Fibroblast of skin of abdomen (primary cell): ENCODE data around the gene TUBA4B.
A peak's percentile ranks its signal among the peaks of the same experiment; 100 is the strongest.

Experiments
- DNase-seq: peaks from one replicate; pipeline ENCODE4 v3.0.0-alpha.2; 2013

TUBA4B gene

DNA sequence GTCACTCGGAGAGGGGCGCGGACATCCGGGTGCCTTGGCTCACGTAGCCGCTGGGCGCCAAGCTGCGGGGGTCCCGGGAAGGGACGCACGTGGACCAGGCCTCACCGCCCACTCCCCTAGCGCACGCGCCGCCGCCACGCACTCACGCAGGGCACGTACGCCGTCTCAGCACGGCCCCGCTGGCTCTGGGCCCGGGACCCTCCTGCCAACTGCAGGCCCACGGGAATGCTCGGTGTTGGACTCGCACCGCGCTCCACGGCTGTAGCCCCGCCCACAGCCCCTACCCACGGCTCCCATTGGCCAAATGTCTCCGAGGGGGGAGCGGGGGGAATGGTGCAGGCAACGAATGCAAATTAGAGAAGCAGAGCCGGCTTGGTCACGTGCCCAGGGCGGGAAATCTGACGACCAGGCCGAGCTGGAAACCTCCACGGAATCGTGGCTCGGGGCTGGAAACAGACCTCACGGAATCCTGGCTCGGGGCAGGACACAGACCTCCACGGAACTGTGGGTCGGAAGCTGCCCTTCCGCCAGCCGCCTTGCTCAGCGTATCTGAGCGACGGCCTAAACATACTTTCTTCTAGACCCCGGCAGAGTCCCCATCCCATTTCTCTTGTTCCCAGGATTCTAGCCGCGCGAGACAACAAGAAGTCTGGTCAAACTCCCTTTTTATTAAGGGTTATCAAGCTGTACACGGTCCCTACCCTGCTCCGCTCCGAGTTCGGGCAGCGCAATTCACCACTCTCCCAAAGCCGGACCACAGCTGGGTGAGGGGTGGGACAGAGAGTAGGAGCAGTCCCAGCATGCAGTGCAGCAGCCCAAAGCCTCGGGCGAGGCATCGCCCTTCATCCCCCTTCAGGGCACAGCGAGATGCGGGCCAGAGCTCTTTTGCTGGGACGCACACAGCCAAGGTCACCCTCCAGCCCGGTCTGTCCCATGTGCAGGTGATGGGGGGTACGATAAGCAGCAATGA is 34.0 kb upstream of the TUBA4B start, which contains the start of gene ABCB6:
TSS of gene ABCB6 (minus strand) at position 227 of the 970 bp plus-strand sequence. CDS start 285 bp downstream, outside the sequence.
- DNase-seq, result peak; percentile 96

- no peak for DNase-seq
These were observed 33.1 kb upstream of the TUBA4B start for GRCh38 chr2:219219784-219220532.

GRCh38 chr2:219220652-219221402 is 32.2 kb upstream of the TUBA4B start:
- DNase-seq, result no peak

GRCh38 chr2:219221957-219222518 is 31.0 kb upstream of the TUBA4B start:
- no peak for DNase-seq

GRCh38 chr2:219223831-219224610 is 29.0 kb upstream of the TUBA4B start:
- DNase-seq, result no peak

DNA sequence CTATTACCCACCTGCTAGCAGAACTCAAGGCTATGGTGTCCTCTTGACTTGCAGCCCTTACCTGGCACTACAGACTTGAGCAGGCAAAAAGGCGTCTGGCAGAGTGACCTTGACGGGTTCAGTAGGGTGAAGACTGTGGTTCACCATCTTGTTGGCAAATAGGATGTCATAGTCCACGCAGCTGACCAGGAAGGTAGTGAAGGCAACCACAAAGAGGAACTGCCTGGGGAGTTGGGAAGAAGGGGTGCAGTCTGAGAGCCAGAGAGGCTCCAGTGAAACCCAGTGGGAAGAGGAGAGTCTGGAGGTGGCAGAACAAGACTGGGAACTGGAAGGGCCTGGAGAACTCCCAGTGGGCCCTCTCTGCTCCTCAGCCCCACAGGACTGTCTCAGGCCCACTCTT is 27.7 kb upstream of the TUBA4B start:
- no peak for DNase-seq

DNA sequence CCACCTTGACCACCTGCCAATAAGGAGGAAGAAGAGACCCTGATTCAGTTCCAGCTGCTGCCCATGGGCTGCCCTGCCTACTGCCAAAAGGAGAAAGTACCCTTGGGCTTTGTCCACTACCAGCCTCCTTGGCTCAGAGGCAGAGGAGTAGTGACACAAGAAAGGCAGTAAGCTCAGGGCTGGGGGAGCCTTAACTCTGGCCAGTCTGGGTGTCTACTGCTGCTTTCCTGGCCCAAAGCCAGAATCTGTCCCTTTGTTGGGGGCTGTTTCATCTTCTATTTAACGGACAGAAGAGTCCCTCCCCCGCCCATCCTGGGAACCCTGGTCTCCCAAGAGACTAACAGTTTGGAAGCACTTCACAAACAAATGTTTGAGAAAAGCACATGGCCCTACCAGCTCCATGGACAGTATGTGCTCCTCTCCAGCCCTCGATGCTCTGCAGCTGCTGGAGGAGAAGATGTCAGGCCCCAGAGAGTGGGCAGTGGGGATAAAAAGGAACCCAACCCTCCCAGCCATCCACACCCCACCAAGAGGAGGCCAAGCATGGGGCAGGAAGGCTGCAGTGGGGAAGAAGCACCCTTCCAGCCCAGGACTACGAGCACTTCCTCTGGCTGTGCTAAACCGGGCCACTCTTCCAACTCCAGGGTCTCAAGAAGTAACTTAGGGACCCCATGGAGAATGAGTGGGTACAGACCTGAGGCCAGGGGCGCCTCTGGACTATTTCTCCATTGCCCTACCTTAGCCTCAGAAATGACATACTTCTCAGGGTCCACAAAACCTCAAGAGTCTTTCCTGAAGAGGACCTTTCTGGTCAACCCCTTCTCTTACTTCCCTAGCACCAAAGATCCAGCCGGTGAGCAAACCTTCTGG is 24.8 kb upstream of the TUBA4B start:
- no peak for DNase-seq

- no peak for DNase-seq
These were observed 24.1 kb upstream of the TUBA4B start for GRCh38 chr2:219228911-219229304.

GRCh38 chr2:219229305-219230058 is 23.6 kb upstream of the TUBA4B start, which contains the start of the genes ANKZF1 and ATG9A:
TSS of gene ANKZF1 (plus strand) at chr2:219229806. CDS start at chr2:219230258, 452 bp downstream.
TSS of gene ATG9A (minus strand) at chr2:219229636. CDS start at chr2:219228024, 1,612 bp downstream.
- DNase-seq, result peak; percentile 99

- peak; percentile 41 for DNase-seq
These were observed 22.9 kb upstream of the TUBA4B start for GRCh38 chr2:219230059-219230540.

DNA sequence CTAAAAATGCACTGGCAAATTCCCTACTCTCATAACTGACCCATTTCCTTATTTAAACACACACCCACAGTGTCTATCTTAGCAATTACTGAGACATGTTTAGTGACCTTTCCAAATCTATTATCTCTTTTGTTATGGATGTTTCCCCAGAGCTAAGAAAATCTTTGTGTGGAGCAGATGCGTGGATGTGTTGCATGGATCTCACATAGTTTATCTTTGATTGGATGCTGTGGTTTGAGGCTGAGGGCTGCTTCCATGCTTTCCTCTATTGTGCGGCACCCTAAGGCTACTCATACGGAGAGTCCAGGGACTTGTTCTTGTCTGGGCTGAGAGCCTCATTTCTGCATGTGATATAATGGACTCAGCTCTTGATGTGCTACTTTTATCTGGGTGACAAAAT is 18.7 kb upstream of the TUBA4B start:
- DNase-seq, result no peak

- no peak for DNase-seq
These were observed 9.7 kb upstream of the TUBA4B start for GRCh38 chr2:219243291-219243761.

DNA sequence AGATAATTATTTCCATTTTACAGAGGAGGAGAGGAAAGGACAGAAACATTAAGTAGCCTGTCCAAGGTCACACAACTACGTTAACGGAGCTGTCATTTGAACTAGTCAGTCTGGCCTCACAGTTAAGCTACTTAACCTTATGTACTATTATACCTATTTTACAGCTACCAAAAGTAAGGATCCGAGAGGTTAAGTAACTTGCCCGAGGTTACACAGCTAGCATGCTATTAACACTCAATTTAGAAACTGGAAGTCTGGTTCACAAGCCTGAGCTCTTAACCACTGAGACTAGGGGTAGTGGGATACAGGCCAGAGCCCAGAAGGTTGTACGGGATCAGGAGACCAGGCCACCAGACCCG is 8.3 kb upstream of the TUBA4B start:
- DNase-seq, result no peak

DNA sequence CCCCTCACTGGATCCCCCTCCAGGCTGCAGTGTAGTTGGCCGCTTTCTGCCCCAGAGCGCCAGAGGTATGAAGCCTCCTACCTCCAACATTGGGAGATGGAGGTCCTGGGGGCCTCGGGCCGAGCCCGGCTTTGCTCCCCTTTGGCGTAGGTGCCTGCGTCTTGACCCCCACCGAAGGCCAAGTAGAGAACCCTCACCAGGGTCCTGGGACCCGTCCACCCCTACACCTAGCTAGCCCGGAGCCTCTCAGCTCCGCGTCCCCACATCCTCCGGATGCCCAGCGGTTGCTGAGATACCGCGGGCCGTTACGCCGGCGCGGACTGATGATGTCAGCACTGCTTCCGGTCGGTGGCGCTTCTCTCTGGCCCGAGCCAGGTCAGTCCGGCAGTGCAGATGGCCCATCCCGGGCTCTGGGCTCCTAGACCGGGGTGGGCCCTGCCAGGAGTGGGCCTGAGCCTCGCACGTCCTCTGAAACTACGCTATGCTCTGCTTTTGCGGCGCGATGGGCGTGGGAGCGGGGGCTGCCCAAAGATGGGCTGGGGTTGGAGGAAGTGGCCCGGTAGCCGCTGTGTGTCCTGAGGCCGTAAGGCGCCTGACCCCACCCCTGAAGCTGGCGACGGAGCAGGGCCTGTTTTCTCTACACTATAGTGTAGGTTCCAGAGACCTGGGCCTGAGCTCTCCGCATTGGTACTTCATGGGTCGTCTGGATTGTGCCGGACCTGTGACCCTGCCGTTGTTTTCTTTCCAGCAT is 7.7 kb upstream of the TUBA4B start, which contains the start of the genes GLB1L and STK16:
TSS of gene GLB1L (minus strand) at position 297 of the 751 bp plus-strand sequence. CDS start 1,871 bp downstream, outside the sequence.
TSS of gene STK16 (plus strand) at position 332 of the 751 bp plus-strand sequence. CDS start 521 bp downstream, outside the sequence.
- peak; percentile 91 for DNase-seq

DNA sequence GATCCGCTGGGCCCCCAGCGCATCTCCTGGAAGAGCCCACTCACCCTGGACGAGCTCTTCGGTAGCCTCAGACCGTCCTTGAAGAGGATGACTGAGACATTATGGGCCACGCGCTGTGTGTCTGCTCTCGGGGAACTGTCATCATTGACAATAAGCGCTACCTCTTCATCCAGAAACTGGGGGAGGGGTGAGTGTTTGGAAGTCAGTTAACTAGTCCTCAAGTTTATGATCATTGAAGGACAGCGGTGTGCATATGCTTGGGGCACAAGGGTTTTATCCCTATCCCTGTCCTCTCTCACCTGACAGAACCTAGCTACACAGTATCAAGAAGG is 7.2 kb upstream of the TUBA4B start:
- DNase-seq, result no peak

DNA sequence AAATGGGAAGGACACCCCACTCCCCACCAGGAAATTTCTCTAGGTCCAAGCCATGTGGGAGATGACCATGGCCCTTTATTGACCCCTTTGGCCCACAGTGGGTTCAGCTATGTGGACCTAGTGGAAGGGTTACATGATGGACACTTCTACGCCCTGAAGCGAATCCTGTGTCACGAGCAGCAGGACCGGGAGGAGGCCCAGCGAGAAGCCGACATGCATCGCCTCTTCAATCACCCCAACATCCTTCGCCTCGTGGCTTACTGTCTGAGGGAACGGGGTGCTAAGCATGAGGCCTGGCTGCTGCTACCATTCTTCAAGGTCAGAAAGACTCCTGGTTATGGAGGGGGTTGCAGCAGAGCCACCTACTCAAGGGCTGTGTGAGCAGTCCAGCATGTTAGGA is 6.5 kb upstream of the TUBA4B start:
- DNase-seq, result no peak

DNA sequence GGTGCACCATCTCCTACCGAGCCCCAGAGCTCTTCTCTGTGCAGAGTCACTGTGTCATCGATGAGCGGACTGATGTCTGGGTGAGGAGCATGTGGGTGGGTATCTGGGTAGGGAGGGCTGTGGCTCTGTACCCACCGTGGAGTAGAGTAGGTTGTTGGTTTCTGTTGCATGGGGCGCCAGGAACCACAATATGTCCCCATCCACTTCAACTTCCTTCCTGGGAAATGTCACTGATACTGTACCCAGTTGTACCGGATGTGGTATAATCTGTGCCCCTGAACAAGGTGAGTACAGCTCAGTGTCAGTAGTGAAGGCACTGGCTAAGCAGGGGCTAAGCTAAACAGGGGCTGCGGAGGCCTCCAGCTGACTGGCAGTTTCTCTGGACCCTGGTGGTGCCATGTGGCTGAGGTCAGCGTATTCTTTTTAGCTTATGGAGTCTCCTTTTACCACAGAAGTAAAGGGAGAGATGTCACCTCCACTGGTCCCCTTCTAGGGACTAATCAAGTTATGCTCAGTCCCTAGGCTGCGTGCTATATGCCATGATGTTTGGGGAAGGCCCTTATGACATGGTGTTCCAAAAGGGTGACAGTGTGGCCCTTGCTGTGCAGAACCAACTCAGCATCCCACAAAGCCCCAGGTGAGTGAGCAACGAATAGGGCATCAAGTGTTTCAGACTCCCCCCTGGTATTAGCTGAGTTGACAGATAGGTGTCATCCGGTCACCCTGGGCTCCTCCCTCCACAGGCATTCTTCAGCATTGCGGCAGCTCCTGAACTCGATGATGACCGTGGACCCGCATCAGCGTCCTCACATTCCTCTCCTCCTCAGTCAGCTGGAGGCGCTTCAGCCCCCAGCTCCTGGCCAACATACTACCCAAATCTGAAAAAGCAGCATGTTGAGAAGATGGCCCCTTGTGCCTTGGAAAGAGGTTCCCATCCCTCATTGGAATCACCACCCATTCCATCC is 5.1 kb upstream of the TUBA4B start:
- DNase-seq, result no peak
